HFFc6 (cell line): Measurements from ENCODE around the gene CD52. TPM values are rescaled to one million over a fixed set of nuclear protein-coding genes. Genes with fewer than 3 reads are reported as not detected.

ENCODE experiments used
- DNase-seq: peaks from one replicate; pipeline ENCODE4 v3.0.0-alpha.2; 2018
- H3K27ac Mint-ChIP-seq: 2 replicates; pipeline ENCODE4 v1.8.0; 2020; ENCODE audit warnings: mild to moderate bottlenecking, mixed read lengths
- H3K27me3 Mint-ChIP-seq: 2 replicates; pipeline ENCODE4 v1.8.0; 2021; ENCODE audit warnings: mild to moderate bottlenecking, moderate library complexity, mixed read lengths; ENCODE audit not compliant: insufficient read depth
- H3K36me3 Mint-ChIP-seq: 2 replicates; pipeline ENCODE4 v1.8.0; 2021; ENCODE audit warnings: low read depth, mixed read lengths
- H3K4me1 Mint-ChIP-seq: 2 replicates; pipeline ENCODE4 v1.8.0; 2020; ENCODE audit warnings: low read depth, mixed read lengths
- H3K4me3 Mint-ChIP-seq: 2 replicates; pipeline ENCODE4 v1.8.0; 2020; ENCODE audit warnings: mild to moderate bottlenecking, moderate library complexity, mixed read lengths
- H3K9me3 Mint-ChIP-seq: 2 replicates; pipeline ENCODE4 v1.8.0; 2020; ENCODE audit warnings: mild to moderate bottlenecking, mixed read lengths
- CTCF ChIP-seq: fragments of 200-600 bp; sonication (generic); IDR thresholded peaks from 2 replicates; pipeline ENCODE4 v1.5.0; 2021; ENCODE audit warnings: antibody characterized with exemption, mild to moderate bottlenecking
- total RNA-seq, 6 experiments: library from RNA; stranded (reverse); fragmentation: NEBNext Ultra II Directional; extraction: Animal tissue kit (Norgen Biotek cat#: 25700); gene quantifications; 2 replicates in 1 of 6; 3 replicates in 5 of 6; pipeline ENCODE4 v1.2.3, GENCODE V29; 2021

The CD52 gene
- total RNA-seq, 6 experiments from 2014 or later, result not detected

- no peak for TF ChIP-seq CTCF
- Mint-ChIP-seq H3K4me3 (peak overlapping the region; percentile 52; the same call in 1 of the 2 replicates), H3K27me3 (peaks cover 2% of the 10 kb centered on the region), H3K9me3 (no peaks in the 10 kb centered on the region), H3K27ac (peak overlapping the region; percentile 97), H3K36me3 (peaks cover 19% of the 10 kb centered on the region), H3K4me1 (peaks cover 76% of the 10 kb centered on the region)
- DNase-seq, result no peak
Measured at GRCh38 chr1:26283279-26283853, 34.4 kb upstream of the CD52 start.

- no peaks in the 10 kb centered on the region for H3K9me3 Mint-ChIP-seq
- no peak for DNase-seq
- no peak for TF ChIP-seq CTCF
- peaks cover 76% of the 10 kb centered on the region for H3K4me1 Mint-ChIP-seq
- peak overlapping the region; percentile 80 for H3K4me3 Mint-ChIP-seq
- peak overlapping the region; percentile 97 for H3K27ac Mint-ChIP-seq
- peaks cover 15% of the 10 kb centered on the region for H3K36me3 Mint-ChIP-seq
- H3K27me3 Mint-ChIP-seq, result peaks cover 2% of the 10 kb centered on the region
Measured at GRCh38 chr1:26283871-26284596, 33.7 kb upstream of the CD52 start.

GRCh38 chr1:26284597-26285347, 33.0 kb upstream of the CD52 start:
- peaks cover 15% of the 10 kb centered on the region for H3K36me3 Mint-ChIP-seq
- H3K9me3 Mint-ChIP-seq, result no peaks in the 10 kb centered on the region
- H3K27me3 Mint-ChIP-seq, result peaks cover 2% of the 10 kb centered on the region
- H3K4me1 Mint-ChIP-seq, result peaks cover 73% of the 10 kb centered on the region
- DNase-seq, result peak; percentile 92
- peak; percentile 81 for TF ChIP-seq CTCF
- H3K4me3 Mint-ChIP-seq, result peak overlapping the region; percentile 80
- H3K27ac Mint-ChIP-seq, result peak overlapping the region; percentile 97

- H3K4me1 Mint-ChIP-seq, result peaks cover 73% of the 10 kb centered on the region
- peaks cover 13% of the 10 kb centered on the region for H3K36me3 Mint-ChIP-seq
- H3K27ac Mint-ChIP-seq, result peak overlapping the region; percentile 97
- peak; percentile 68 for TF ChIP-seq CTCF
- H3K4me3 Mint-ChIP-seq, result no peak overlapping the region
- H3K9me3 Mint-ChIP-seq, result no peaks in the 10 kb centered on the region
- DNase-seq, result no peak
- peaks cover 4% of the 10 kb centered on the region for H3K27me3 Mint-ChIP-seq
Measured at GRCh38 chr1:26285366-26286063, 32.2 kb upstream of the CD52 start.

DNA sequence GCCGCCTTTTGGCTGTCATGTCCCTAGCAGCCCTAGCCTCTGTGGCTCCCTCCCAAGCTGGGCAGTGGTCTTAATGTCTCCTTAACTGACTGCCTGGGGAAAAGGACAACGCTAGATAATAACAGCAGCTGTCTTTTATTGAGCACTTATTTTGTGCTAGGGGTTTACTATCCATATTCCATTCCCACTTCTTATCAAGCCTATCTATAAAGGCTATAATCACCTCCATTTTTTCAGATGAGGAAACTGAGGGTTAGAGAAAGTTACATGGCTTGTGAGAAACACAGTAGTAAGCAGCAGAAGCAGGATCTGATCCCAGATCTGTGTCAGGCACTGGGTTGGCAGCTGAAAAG, 31.7 kb upstream of the CD52 start:
- TF ChIP-seq CTCF, result no peak; the same call in 1 of the 2 replicates
- H3K4me3 Mint-ChIP-seq, result no peak overlapping the region
- no peak overlapping the region; the same call in 1 of the 2 replicates for H3K27ac Mint-ChIP-seq
- H3K4me1 Mint-ChIP-seq, result peaks cover 69% of the 10 kb centered on the region
- DNase-seq, result no peak
- H3K9me3 Mint-ChIP-seq, result no peaks in the 10 kb centered on the region
- peaks cover 3% of the 10 kb centered on the region for H3K27me3 Mint-ChIP-seq
- H3K36me3 Mint-ChIP-seq, result peaks cover 8% of the 10 kb centered on the region
